ENCODE measurements around the gene LRCOL1. TPM values are rescaled to one million over a fixed set of nuclear protein-coding genes. Genes with fewer than 3 reads are reported as not detected.

LRCOL1 gene
- total RNA-seq, 1 donor from 2014 or later: 0.32 TPM

- ATAC-seq: no peak
These were observed 47.8 kb downstream of the LRCOL1 start for GRCh38 chr12:132562489-132563021.

- peak; percentile 7 for ATAC-seq
These were observed 48.8 kb downstream of the LRCOL1 start for GRCh38 chr12:132561427-132562156.

GRCh38 chr12:132560614-132561426 lies 49.6 kb downstream of the LRCOL1 start:
- peak; percentile 52 for ATAC-seq

GRCh38 chr12:132560364-132560613 lies 50.1 kb downstream of the LRCOL1 start:
- ATAC-seq: peak; percentile 57

GRCh38 chr12:132559652-132560363 lies 50.6 kb downstream of the LRCOL1 start:
- ATAC-seq: peak; percentile 72

GRCh38 chr12:132558861-132559623 lies 51.3 kb downstream of the LRCOL1 start:
- ATAC-seq: no peak

- ATAC-seq: no peak
These were observed 52.1 kb downstream of the LRCOL1 start for GRCh38 chr12:132558042-132558856.

GRCh38 chr12:132557291-132558015 lies 52.9 kb downstream of the LRCOL1 start:
- no peak for ATAC-seq

GRCh38 chr12:132556801-132557200 lies 53.6 kb downstream of the LRCOL1 start:
- ATAC-seq: no peak

- ATAC-seq: no peak
These were observed 54.2 kb downstream of the LRCOL1 start for GRCh38 chr12:132556216-132556615.

GRCh38 chr12:132555686-132556085 lies 54.7 kb downstream of the LRCOL1 start:
- no peak for ATAC-seq

- no peak for ATAC-seq
These were observed 55.3 kb downstream of the LRCOL1 start for GRCh38 chr12:132554845-132555630.

Other genes starting within 250 kb of the LRCOL1 start
- gene FBRSL1, start 120.4 kb downstream of the LRCOL1 start, total RNA-seq: 26.1 TPM
- not detected for gene P2RX2, start 8.2 kb upstream of the LRCOL1 start, total RNA-seq
- 23.4 TPM for gene POLE, start 76.8 kb upstream of the LRCOL1 start, total RNA-seq
- 12.3 TPM for gene PXMP2, start 77.0 kb upstream of the LRCOL1 start, total RNA-seq
- gene PGAM5, start 100.3 kb upstream of the LRCOL1 start, total RNA-seq: 49.8 TPM
- 35.8 TPM for gene ANKLE2, start 151.2 kb upstream of the LRCOL1 start, total RNA-seq
- 31.2 TPM for gene GOLGA3, start 218.3 kb upstream of the LRCOL1 start, total RNA-seq